Endothelial cell of umbilical vein (primary cell): ENCODE results near the gene TRIM25.

ENCODE experiments used
- CTCF ChIP-seq, 2 donors: IDR thresholded peaks; 1 replicate in 1 of 2; 2 replicates in 1 of 2; pipeline ENCODE4 v1.5.1; 2011; ENCODE audit warnings: low read length in 2 of 2, mild to moderate bottlenecking in 2 of 2, moderate library complexity in 2 of 2, control low read depth in 1 of 2, inconsistent platforms in 1 of 2, low read depth in 1 of 2; ENCODE audit not compliant: insufficient read depth in 1 of 2; ENCODE audit errors: extremely low read depth in 1 of 2
- EZH2 ChIP-seq: IDR thresholded peaks from 2 replicates; pipeline ENCODE4 v1.6.1; 2012; ENCODE audit warnings: borderline replicate concordance, low read depth, mild to moderate bottlenecking, moderate library complexity, low read length, inconsistent platforms; ENCODE audit not compliant: severe bottlenecking
- GATA2 ChIP-seq: IDR thresholded peaks from 2 replicates; pipeline ENCODE4 v1.7.0; 2011; ENCODE audit warnings: low read depth, mild to moderate bottlenecking, moderate library complexity, mixed read lengths, low read length; ENCODE audit not compliant: insufficient read length, insufficient read depth
- MAX ChIP-seq: IDR thresholded peaks from 2 replicates; pipeline ENCODE4 v1.6.1; 2011; ENCODE audit not compliant: insufficient read depth, insufficient read length
- POLR2A ChIP-seq: IDR thresholded peaks from 2 replicates; pipeline ENCODE4 v1.6.1; 2012; ENCODE audit warnings: low read depth, mild to moderate bottlenecking, control low read depth, low read length
- POLR2AphosphoS5 ChIP-seq: IDR thresholded peaks from 2 replicates; pipeline ENCODE4 v1.6.1; 2012; ENCODE audit warnings: low read depth, mild to moderate bottlenecking, control low read depth, low read length, moderate library complexity; ENCODE audit not compliant: insufficient read depth

GRCh38 chr17:56928586-56928985, 14.7 kb upstream of the TRIM25 start:
- TF ChIP-seq CTCF (IDR thresholded peaks at IDR 0.05; ENCODE audit: extremely low read depth in 1 of 2, insufficient read depth in 1 of 2, low read depth in 1 of 2, low read length in 2 of 2) (no peak), POLR2AphosphoS5 (no peak), POLR2A (no peak), GATA2 (no peak), EZH2 (no peak), MAX (no peak)
